ENCODE measurements around the gene RAP1GAP2.

RAP1GAP2 gene

DNA sequence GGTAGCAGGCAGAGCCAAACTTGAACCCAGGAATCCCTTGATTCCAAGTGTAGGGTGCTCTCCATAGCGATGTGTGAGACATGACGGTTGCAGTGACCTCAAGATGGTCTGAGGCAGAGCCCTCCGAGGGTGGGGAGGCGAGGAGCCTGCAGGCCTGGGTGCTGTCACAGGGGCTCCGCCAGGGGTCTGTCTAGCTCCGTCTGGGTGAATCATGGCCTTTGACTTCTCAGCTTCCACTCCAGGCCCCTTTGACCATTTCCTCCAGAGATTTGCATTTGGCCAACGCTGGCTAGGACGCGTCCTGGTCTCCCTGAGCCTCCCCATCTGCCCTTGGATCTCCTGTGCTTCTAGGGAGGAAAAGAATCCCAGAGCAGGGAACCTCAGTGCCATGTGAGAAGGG is 104.6 kb downstream of the RAP1GAP2 start:
- no peak for TF ChIP-seq PAX5 (IDR thresholded peaks at IDR 0.05; ENCODE audit: insufficient read depth, low read length, severe bottlenecking)
- TF ChIP-seq POU2F2 (IDR thresholded peaks at IDR 0.05; ENCODE audit: low read depth, low read length), result no peak
- no peak for TF ChIP-seq POLR2AphosphoS5 (IDR thresholded peaks at IDR 0.05; ENCODE audit: low read depth, low read length)
- no peak for TF ChIP-seq POLR2A (IDR thresholded peaks at IDR 0.05; ENCODE audit: low read depth, low read length)
- no peak for TF ChIP-seq SPI1 (IDR thresholded peaks at IDR 0.05; ENCODE audit: low read depth, low read length)
- TF ChIP-seq TAF1 (IDR thresholded peaks at IDR 0.05; ENCODE audit: low read depth, low read length), result no peak
- FAIRE-seq, result no peak
- DNase-seq (ENCODE audit: insufficient read length, low spot score), result no peak

DNA sequence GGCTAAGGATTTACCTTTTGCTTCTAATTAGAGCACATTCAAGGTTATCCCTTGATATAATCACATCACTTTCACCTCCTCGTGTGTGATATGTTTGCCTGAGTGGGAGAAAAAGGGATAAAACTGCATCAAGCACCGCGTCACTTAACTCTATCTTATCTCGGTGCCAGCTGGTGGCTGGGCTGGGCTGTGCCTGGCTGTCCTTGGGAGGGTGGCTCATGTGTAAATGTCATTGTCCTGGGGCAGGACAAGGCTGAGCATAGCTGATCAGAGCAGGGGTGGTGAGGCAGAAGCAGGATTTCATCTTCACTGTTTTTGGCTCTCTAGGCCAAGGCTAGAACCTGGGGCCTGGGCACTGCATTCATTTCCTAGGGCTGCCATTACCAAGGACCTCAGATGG is 105.3 kb downstream of the RAP1GAP2 start:
- DNase-seq (ENCODE audit: insufficient read length, low spot score) (no peak), FAIRE-seq (no peak)
- TF ChIP-seq SPI1 (IDR thresholded peaks at IDR 0.05; ENCODE audit: low read depth, low read length) (no peak), POU2F2 (IDR thresholded peaks at IDR 0.05; ENCODE audit: low read depth, low read length) (no peak), POLR2AphosphoS5 (IDR thresholded peaks at IDR 0.05; ENCODE audit: low read depth, low read length) (no peak), POLR2A (IDR thresholded peaks at IDR 0.05; ENCODE audit: low read depth, low read length) (no peak), TAF1 (IDR thresholded peaks at IDR 0.05; ENCODE audit: low read depth, low read length) (no peak), PAX5 (IDR thresholded peaks at IDR 0.05; ENCODE audit: insufficient read depth, low read length, severe bottlenecking) (no peak)

- DNase-seq (ENCODE audit: insufficient read length, low spot score) (no peak), FAIRE-seq (no peak)
- TF ChIP-seq POLR2AphosphoS5 (IDR thresholded peaks at IDR 0.05; ENCODE audit: low read depth, low read length) (no peak), PAX5 (IDR thresholded peaks at IDR 0.05; ENCODE audit: insufficient read depth, low read length, severe bottlenecking) (no peak), TAF1 (IDR thresholded peaks at IDR 0.05; ENCODE audit: low read depth, low read length) (no peak), SPI1 (IDR thresholded peaks at IDR 0.05; ENCODE audit: low read depth, low read length) (no peak), POLR2A (IDR thresholded peaks at IDR 0.05; ENCODE audit: low read depth, low read length) (no peak), POU2F2 (IDR thresholded peaks at IDR 0.05; ENCODE audit: low read depth, low read length) (no peak)
Measured at GRCh38 chr17:2902546-2902945, 106.3 kb downstream of the RAP1GAP2 start.

DNA sequence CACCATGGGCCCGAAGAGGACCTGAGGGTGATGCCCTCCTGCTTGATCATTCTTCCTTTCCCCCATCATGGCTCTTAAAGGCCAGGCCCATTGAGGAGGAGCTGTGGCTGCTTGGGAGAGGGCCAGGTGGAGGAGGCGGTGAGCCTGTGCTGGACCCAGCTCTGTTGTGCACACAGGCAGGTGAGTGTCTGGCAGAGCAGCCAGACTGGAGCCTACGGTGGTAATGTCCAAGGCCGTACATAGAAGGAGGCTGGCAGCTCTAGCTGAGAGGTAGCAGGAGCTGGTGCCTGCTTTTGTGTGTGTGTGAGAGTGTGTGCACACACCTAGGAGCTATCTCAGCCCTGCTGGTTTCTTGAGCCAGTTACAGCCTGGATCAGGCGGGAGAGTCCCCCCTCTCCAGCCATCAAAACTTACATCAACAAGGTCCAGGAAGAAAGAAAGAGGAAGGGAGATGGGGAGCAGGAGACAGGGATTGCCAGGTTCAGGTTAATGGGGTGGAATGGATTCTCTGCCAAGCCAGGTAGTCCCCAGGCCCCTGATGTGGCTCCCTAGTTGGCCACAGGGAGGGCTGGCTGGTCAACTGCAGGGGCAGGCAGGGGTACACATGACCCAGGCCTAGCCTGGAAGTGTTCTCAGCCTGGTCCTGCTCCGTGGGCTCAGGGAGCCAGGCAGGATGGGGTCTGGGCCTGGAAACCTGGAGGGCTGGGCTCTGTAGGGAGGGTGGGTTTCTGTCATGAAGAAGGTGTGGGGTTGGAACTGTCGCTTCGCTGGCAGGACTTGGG is 107.1 kb downstream of the RAP1GAP2 start:
- TF ChIP-seq TAF1 (IDR thresholded peaks at IDR 0.05; ENCODE audit: low read depth, low read length) (no peak), PAX5 (IDR thresholded peaks at IDR 0.05; ENCODE audit: insufficient read depth, low read length, severe bottlenecking) (no peak), POLR2A (IDR thresholded peaks at IDR 0.05; ENCODE audit: low read depth, low read length) (no peak), POU2F2 (IDR thresholded peaks at IDR 0.05; ENCODE audit: low read depth, low read length) (no peak), SPI1 (IDR thresholded peaks at IDR 0.05; ENCODE audit: low read depth, low read length) (no peak), POLR2AphosphoS5 (IDR thresholded peaks at IDR 0.05; ENCODE audit: low read depth, low read length) (no peak)
- FAIRE-seq (no peak), DNase-seq (ENCODE audit: insufficient read length, low spot score) (no peak)

DNA sequence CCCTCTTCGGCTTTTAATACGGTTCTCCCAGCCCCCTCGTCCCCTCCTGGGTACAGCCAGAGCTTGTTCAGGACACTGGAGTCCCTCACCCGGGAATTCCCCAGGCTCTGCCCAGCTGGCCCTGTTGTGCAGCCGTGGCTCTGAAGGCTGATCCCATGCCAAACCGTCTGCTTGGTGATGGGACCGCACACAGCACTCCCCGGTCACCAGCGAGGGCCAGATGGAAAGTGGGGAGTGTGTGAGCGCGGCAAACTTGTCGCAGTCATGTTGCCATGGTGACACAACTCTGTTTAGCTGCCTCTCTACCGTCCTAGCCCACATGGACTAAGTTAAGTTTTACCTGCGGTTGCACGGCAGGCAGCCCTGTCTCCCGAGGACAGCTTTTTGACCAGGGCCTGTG is 107.9 kb downstream of the RAP1GAP2 start:
- no peak for DNase-seq (ENCODE audit: insufficient read length, low spot score)
- no peak for FAIRE-seq
- TF ChIP-seq POU2F2 (IDR thresholded peaks at IDR 0.05; ENCODE audit: low read depth, low read length) (no peak), SPI1 (IDR thresholded peaks at IDR 0.05; ENCODE audit: low read depth, low read length) (no peak), POLR2AphosphoS5 (IDR thresholded peaks at IDR 0.05; ENCODE audit: low read depth, low read length) (no peak), TAF1 (IDR thresholded peaks at IDR 0.05; ENCODE audit: low read depth, low read length) (no peak), POLR2A (IDR thresholded peaks at IDR 0.05; ENCODE audit: low read depth, low read length) (no peak), PAX5 (IDR thresholded peaks at IDR 0.05; ENCODE audit: insufficient read depth, low read length, severe bottlenecking) (no peak)

GRCh38 chr17:2905269-2905668 is 109.0 kb downstream of the RAP1GAP2 start:
- FAIRE-seq (no peak), DNase-seq (ENCODE audit: insufficient read length, low spot score) (no peak)
- no peak for TF ChIP-seq POU2F2 (IDR thresholded peaks at IDR 0.05; ENCODE audit: low read depth, low read length)
- TF ChIP-seq SPI1 (IDR thresholded peaks at IDR 0.05; ENCODE audit: low read depth, low read length), result no peak
- no peak for TF ChIP-seq PAX5 (IDR thresholded peaks at IDR 0.05; ENCODE audit: insufficient read depth, low read length, severe bottlenecking)
- TF ChIP-seq POLR2AphosphoS5 (IDR thresholded peaks at IDR 0.05; ENCODE audit: low read depth, low read length), result no peak
- TF ChIP-seq POLR2A (IDR thresholded peaks at IDR 0.05; ENCODE audit: low read depth, low read length), result no peak
- no peak for TF ChIP-seq TAF1 (IDR thresholded peaks at IDR 0.05; ENCODE audit: low read depth, low read length)

GRCh38 chr17:2905696-2906501 is 109.7 kb downstream of the RAP1GAP2 start:
- TF ChIP-seq TAF1 (IDR thresholded peaks at IDR 0.05; ENCODE audit: low read depth, low read length) (no peak), SPI1 (IDR thresholded peaks at IDR 0.05; ENCODE audit: low read depth, low read length) (no peak), POLR2AphosphoS5 (IDR thresholded peaks at IDR 0.05; ENCODE audit: low read depth, low read length) (no peak)
- DNase-seq (ENCODE audit: insufficient read length, low spot score), result no peak

GRCh38 chr17:2906901-2907300 is 110.7 kb downstream of the RAP1GAP2 start:
- no peak for TF ChIP-seq POLR2A (IDR thresholded peaks at IDR 0.05; ENCODE audit: low read depth, low read length)
- no peak for TF ChIP-seq POU2F2 (IDR thresholded peaks at IDR 0.05; ENCODE audit: low read depth, low read length)
- no peak for TF ChIP-seq TAF1 (IDR thresholded peaks at IDR 0.05; ENCODE audit: low read depth, low read length)
- TF ChIP-seq PAX5 (IDR thresholded peaks at IDR 0.05; ENCODE audit: insufficient read depth, low read length, severe bottlenecking), result no peak
- TF ChIP-seq SPI1 (IDR thresholded peaks at IDR 0.05; ENCODE audit: low read depth, low read length), result no peak
- TF ChIP-seq POLR2AphosphoS5 (IDR thresholded peaks at IDR 0.05; ENCODE audit: low read depth, low read length), result no peak
- DNase-seq (ENCODE audit: insufficient read length, low spot score) (no peak), FAIRE-seq (no peak)

More at GRCh38 chr17:2905696-2906501, 109.7 kb downstream of the RAP1GAP2 start:
- no peak for FAIRE-seq

DNA sequence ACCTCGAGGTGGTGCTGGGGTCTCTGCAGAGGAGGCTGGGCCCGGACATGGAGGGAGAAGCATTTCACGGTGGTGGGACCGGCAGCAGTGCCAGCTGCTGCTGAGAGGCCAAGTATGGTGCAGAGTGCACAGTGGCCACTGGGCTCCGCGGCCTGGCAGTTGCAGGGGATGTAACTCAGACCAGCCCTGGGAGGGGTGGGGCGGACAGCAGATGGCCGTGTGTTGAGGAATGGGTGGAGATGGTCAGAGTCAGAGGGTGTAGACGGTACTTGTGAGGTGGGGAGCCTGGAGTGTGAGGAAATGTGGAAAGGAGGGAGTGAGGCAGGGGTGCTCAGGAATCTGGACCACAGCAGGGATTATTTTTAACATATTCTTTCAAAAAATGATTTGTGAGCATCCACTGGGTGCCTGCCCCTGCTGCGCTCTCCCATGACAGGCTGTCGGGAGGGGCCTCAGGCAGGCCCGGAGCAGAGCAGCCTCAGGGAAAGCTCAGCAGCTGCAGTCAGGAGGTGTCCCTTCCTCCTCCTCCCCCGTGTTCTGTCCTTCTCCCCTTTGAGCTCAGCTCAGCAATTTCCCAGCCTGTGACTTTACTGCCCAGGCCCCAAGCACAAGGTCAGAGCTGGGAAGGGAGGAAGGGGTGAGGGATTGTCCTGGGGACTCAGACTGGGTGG is 113.1 kb downstream of the RAP1GAP2 start:
- no peak for FAIRE-seq
- TF ChIP-seq PAX5 (IDR thresholded peaks at IDR 0.05; ENCODE audit: insufficient read depth, low read length, severe bottlenecking) (no peak), SPI1 (IDR thresholded peaks at IDR 0.05; ENCODE audit: low read depth, low read length) (no peak), POU2F2 (IDR thresholded peaks at IDR 0.05; ENCODE audit: low read depth, low read length) (no peak), POLR2AphosphoS5 (IDR thresholded peaks at IDR 0.05; ENCODE audit: low read depth, low read length) (no peak), POLR2A (IDR thresholded peaks at IDR 0.05; ENCODE audit: low read depth, low read length) (no peak), TAF1 (IDR thresholded peaks at IDR 0.05; ENCODE audit: low read depth, low read length) (no peak)
- no peak for DNase-seq (ENCODE audit: insufficient read length, low spot score)
